ENCODE measurements around the gene EFNB2.

EFNB2 gene

DNA sequence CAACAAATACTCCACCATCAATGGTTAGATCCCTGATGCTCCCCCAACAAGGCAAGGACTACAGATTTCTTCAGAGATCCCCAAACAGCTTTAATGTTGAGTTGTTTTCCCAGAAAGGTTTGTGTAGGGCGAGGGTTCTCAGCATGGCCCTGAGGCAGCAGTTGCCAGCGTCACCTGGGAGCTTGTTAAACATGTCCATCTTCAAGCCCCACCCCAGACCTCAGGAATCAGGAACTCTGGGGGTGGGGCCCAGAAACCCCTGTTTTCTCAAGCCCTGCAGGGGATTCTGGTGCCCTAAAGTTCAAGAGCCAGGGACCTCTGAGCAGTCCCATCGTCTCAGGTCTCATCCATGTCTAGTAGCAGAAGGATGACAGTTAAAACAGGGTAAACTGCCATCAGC is 9.6 kb downstream of the EFNB2 start:
- DNase-seq (ENCODE audit: low read depth): no peak

DNA sequence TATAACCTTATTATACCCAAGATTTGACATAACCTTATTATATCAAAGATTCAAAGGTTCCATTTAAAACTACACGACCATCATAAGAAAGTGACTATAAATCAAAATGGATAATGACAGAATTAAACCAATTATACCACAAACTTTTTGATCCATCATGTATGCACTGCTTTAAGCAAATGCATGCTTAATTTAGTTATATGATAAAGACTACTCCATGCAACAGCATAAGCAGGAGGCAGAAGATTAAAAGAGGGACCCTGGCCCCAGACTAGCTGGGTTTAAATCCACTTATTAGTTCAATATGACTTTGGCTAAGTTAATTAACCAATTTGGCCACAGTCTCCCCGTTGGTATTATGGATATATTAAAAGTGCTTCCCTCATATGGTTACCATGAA is 11.4 kb downstream of the EFNB2 start:
- no peak for DNase-seq (ENCODE audit: low read depth)

DNA sequence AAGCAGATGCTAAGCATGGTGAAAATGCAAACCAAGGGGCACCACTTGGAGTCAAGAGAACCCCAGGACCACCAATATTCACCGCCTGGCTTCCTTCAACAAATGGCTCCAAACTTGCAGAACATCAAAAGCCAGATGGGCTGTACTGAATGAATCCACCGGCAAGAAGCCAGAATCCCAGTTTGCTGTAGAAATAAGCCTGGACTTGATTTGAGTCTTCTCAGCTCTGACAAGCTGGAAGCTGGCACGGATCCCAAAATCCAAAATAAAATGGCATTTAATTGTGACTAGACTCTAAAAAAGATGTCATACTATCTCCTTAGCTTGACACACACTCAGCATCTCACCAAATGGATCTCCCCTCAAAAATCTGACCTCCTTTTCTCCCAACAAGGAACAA is 11.9 kb downstream of the EFNB2 start:
- DNase-seq (ENCODE audit: low read depth): peak; percentile 33

DNA sequence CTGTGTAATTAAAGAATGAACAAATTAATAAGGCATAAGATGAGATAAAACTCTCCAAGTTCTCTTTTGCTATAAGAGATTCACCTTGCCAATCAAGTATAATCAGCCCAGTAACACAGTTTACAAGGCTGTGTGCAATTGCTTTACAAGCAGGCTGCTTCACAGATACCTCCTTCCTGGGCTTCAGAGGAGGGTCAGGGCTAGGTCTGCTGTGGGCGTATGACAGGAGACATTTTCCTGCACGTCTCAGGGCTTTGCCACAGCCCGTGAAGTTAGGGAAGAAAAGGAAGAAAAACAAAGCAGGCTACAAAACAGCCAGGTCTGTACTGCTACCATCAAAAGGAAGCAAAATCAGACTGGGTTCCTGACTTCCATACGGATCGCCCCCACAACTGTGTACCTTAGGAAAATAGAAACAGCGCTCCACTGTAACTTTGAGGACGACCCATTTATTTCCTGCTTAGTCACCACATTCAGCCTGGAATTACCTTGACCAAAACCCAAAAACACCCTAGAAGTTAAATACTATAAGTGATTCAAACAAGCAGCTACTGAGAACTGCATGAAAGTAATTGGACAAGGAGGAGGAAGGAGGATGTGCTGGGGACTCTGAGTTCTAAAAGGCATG is 12.4 kb downstream of the EFNB2 start:
- no peak for DNase-seq (ENCODE audit: low read depth)

DNA sequence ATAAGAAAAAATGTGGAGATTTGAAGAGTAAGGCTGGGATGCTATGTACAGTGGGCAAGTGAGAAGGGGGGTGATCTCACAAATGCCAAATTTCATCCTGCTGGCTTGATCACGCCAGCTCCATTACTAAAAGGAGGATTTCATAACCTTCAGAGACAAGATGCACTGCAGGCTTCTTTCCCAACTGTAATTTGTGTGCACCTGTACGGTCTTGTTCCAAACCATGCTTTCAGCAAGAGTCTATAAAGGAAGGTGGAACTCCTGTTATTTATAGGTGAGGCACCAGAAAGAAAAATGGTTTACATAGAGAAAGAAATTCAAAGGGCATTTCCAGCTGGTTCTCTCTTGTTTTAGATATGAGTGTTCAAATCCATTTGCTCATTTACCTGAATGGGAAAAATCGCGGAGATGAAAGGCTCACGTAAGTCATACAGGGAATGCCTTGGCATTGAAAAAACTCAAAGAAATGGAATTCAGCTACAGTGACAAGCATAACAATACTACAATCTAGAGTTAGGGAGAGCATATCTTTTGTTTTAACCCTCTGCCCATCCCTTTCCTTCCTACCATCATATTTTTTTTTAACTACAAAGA is 13.3 kb downstream of the EFNB2 start:
- DNase-seq (ENCODE audit: low read depth): no peak

DNA sequence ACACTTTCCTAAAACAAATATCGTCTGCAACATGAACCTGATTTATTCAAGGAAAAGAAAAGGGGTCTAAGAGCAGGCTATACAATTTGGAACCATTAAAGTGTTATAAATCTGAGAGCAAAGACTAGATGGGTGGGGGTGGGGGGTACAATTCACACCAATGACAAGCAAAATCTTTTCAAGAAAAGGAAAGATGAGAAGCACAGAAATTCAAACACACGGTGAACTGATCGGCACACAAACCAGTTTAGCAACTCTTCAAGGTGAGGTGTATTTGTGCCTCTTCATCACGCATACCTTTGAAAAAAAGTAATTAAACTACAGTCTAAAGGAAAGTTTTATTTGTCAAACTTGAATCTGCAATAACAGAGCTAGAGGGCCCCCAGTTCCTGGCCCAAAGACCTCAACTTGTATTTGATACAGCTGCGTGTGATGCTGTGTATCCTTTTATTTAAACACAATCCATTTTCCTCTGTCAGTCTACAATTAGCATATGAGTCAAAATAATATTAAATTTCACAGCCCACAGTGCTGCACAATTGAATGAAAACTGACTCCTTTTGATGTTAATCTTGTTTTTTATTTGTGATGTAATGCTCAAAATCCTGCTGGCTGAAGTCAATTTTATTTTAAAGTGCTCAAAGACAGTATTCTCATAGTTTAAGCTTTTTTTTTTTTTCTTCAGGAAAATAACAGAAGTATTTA is 14.2 kb downstream of the EFNB2 start:
- DNase-seq (ENCODE audit: low read depth): no peak

DNA sequence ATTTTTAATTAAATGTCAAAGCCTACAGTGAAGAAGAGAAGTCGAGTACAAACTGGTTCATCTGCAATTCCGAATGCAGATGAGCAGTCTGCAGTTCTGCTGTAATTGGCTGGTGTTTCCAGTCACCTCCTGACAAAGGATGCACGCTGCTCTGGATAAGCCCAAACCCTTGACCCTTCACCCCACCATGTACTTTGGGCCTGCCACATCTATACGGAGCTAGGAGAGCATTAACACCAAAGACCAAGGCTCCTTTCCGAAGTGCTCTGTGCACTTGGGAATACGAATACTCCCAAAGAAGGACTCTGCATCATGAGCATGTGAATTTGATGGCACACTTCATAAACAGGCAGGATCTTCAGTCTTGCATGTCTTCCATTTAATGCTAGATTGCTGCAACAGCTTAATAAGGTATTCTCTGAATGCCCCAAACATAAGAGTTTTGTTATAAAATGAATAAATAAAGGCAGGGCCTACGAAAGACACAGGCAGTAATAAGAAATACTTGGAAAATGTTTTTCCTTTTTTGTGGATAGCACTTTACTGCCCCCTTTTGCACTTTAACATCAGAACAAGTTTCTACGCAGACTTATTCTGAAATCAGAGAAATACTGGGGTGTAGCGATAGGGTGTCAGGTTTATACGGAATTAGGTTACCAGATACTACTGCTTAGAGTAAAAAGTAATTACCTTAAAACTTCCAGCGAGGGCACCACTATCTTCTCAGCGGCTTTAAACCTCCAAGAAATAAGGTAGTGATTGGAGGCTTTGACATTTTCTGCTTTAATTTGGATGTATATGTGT is 15.0 kb downstream of the EFNB2 start:
- peak; percentile 49 for DNase-seq (ENCODE audit: low read depth)

DNA sequence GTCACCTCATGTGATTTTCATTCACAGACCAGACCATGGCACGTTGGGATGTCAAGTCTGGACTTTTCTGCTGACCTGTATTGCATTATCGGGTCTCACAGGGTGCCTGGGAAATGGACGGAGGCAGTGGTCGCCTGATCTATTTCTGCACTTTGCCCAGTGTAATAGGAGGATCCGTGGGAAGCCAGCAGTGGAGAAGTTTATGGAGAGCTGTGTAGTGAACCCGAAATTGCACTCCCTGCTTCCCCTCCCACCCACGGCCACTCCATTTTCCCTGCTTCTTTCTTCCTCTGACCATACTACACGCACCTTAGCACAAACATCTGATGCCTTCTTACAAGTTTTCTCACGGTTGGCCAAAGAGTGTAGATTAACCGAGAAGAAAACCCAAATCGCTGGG is 16.9 kb downstream of the EFNB2 start:
- no peak for DNase-seq (ENCODE audit: low read depth)

DNA sequence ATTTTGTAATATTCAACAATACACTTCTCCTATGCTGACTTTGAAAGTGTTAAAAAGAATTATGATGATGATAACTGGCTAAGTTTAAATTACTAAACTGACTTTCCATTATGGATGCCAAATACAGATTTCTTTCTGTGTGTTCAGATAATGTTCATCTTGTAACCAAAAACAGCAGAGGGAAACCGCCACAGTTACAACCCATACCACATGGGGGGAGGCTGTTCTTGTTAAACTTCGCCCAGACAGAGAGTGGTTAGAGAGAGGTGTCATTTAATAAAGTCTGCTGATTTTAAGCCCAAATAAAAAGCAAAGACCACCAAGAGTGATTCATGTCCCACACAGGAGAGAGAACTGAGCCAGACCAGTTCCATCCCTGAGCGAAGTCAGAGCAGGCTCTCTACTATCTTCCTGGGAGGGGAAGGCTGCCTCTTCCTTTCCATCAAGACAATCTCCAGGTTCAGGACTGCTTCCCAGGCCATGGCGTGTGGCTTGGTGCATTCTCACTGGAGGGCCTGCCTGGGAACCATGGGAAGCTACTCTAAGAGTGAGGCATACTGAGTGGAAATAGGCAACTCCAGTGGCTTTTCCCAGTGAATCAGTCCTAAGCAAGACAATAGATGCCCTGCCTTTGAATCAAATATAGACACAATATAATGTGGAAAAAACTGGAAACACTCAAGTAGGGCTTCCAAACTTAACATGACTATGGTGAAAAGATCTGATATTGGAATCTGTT is 18.2 kb downstream of the EFNB2 start:
- DNase-seq (ENCODE audit: low read depth): no peak

DNA sequence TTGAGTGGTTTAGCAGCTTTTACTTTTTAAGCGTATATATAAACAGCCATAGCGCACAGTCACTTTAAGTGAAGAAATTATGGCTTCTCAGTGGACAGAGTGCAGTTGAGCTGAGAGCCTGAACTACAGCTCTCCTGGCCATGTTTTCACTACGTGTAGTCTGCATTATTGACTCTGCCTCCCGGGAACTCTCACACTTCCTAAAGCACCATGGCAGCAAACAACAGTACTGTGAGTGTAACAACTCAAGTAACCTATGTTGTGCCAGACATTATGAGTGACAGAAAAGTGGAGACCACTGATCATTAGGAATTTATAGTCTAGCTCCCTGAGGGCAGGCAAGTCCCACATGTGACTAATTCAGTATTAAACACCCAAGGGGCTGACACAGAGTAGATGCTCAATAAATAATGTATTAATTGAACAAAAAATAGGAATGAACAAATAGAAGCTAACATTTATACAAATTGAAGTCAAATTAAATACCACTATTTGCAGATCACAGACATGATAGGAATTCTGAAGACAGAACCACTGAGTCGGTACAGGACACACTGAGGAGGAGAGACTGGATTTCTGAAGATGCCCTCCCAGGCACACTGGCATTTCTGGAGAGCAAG is 19.7 kb downstream of the EFNB2 start:
- DNase-seq (ENCODE audit: low read depth): no peak

DNA sequence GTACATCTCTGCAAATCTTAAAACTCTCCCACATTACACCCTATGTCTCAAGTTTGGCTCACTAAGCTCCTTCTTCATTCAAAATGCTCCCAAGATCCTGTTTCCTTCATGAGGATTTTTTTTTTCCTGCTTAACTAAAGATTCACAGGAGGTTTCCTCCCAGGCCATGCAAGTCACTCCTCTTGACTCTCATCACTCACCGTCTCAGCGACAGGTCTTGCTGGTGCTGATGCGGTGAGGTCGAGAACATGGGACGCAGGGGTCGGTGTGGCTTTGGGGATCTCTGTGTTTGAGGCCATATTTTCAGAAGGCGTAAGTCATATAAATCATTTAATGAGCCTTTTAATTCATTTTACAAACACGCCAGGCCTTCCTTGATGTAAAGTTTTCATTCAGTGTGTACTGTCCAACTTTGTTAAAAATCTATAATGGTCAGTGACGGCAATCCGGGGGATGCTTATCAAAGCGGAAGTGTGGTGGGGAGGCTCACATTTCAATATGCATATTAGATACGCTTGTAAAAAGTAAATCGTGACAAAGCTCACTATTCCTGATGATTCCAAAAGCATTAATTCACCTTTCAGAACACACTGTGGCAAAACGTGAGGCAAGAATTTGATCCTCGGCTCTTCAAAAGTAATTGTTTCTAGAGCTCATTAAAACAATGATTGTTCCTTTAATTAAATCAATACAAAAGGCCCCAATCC is 20.4 kb downstream of the EFNB2 start:
- no peak for DNase-seq (ENCODE audit: low read depth)

DNA sequence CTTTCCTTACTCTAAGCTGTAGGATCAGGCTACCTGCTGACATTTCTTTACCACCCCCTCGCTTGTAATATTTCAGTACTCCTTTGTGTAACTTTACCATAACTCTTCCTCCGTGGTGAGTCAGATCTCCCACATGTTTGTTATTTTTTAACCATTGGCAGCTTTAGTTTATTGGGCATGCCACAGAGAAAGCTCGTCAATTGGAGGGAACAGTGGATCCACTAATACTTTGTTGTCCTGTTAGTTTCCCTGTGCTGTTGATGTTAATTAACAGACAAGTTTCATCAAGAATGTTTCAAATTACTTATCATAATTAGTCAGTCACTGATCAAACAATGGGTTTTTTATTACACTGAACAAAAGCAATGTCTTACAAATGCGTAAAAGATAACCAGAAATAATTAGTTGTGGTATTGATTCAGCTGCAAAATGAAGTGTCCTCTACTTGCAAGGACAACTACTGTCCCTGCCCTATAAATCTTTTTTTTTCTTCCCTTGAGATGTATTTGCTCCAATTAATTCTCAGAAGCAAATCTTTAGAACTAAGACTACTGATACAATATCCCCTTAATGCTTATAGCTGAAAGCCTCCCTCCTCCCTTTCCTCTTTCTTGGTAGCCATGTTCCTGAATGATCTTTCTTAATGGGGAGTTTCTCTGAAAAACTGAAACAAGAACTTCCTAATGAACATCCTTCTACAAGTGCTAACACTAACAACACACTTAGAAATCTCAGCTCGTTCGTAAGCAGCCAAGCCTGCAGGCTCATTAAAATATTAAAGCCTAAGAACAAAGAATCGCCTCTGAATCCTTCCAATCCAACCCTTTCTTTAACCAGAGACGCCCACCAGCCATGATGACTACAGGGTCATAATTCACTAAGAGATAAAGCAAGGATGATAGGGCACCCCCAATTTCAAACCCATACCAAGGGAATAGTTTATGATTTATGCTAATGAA is 22.2 kb downstream of the EFNB2 start:
- peak; percentile 44 for DNase-seq (ENCODE audit: low read depth)

DNA sequence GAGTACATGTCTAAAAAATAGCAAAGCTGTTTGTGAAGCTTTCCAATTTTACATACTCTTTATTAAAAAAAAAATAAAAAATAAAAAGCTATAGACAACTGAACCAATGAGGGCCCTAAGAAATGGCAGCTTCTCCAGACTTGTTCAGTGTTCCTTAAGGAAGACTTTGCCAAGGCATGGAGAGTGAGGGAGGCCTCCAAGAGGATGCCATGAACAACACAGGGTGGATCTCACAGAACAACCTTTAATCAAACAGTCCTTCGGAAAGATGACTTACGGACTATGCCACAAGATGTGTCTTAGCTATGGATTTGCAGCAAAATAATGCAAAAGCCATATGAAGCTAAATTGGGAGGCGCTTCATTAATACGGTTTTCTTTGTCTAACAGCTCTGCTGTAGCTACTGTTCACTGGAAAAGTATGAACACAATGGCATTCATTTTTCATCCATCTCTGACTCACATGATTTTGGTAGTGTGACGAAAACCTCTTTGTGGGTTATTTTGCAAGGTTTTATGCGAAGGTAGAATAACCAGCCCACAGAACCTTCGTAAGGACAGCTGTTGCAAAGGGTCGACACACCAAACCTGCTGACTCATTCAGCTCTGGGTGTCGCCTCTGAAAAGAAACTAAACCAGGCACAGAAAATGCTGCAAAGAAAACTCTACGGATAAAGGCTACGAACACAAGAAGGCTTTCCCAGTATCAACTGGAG is 27.7 kb downstream of the EFNB2 start:
- DNase-seq (ENCODE audit: low read depth): peak; percentile 81

DNA sequence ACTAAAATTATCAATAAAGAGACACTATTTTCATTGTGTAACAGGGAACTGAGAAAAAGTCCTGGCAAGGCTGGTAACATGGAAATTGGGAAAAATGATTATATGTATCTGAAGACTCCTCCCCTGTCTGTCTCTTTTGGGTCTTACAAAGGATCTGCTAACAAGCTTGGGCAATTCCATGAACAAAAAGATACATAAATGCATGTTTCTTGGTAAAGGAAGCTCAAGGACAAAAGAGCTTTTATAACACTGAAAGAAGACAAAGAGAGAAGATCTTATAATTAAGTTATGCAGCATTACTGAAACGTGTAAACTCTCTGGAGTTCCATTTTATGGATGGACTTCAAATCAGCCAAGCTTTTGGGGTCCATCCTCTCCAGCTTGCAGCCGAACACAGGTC is 29.2 kb downstream of the EFNB2 start:
- no peak for DNase-seq (ENCODE audit: low read depth)

DNA sequence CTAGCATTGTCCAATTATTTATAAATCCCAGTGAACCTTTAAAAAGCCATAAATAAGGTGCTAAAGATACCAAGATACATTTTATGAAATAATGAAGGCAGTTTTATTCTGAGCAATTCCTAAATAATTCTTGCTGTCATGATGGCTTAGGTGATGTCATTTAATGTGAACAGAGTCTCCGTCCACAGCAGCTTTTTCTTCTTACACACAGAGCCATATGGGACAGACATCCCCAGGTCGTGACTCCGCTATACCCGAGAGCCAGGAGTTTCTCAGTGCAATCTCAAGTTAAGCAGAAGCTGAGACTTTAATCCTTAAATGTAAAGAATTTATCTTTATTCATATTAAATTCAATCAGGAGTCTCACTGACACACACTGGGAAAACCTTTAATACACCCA is 29.7 kb downstream of the EFNB2 start:
- DNase-seq (ENCODE audit: low read depth): no peak

DNA sequence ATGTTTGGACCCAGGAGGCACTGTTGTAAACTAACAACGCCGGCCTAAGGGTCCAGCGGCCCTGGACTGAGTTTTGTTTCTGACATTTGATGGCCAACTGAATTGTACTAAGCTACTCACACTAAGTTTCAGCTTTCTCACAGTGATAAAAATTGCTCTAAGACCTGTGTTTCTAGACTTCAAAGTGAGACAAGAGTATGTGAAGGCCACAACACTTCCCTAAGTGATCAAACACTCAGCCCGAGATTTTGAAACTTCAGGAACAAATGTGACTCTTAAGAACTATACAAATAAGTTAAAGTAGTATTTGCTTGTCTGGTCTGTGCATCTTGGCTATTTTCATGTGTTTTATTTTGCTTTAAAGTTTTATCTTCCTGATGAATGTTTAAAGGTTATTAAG is 30.2 kb downstream of the EFNB2 start:
- no peak for DNase-seq (ENCODE audit: low read depth)

DNA sequence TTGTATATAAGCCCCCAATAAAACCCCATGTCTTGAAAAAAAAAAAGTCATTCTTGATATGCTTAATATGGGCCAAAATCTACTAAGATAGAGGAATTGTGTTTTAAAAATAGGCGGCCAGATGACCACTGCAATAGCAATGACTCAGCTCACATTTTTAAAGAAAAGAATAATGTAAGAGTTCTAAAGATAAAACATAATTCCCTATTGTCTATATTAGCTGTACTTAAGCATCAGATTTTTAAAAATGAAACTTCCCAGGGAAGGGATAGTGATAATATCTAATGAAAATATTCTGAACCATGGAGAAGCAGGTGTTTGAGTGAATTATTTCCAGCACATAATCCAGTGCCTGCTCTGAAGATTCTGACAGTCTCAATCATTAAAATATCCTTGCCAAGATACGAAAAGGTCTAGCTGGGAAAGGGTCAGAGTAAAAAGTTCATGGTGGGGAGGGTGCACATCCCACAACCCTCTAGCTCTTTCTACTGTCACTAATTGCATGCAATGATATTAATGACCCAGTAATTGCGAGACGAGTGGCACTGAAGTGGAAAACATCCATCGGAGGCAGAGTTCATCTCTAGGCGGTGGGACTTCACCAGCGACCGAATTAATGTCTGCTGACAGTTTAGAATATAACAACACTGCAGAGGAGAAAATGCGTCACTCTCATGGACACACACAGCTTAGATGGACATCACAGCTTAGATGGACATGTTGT is 31.6 kb downstream of the EFNB2 start:
- peak; percentile 22 for DNase-seq (ENCODE audit: low read depth)

DNA sequence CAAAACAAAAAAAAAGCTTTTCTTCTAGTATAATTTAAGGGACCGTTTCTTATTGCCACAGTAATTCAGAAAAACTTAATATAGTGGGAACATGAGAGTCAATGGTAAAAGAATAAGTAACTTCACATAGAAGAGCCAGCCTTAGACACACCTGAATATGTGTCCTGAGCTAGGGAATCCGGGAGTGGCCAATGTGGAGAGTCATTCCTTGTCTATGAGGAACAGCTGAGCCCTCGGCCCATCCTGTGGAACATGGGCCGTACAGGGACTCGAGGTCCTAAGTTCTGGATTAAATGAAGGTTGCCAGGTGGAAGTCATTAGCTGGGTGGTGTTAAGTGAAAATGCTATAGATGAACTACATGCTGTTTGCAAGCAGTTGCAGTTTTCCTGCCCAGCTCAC is 32.2 kb downstream of the EFNB2 start:
- DNase-seq (ENCODE audit: low read depth): no peak

DNA sequence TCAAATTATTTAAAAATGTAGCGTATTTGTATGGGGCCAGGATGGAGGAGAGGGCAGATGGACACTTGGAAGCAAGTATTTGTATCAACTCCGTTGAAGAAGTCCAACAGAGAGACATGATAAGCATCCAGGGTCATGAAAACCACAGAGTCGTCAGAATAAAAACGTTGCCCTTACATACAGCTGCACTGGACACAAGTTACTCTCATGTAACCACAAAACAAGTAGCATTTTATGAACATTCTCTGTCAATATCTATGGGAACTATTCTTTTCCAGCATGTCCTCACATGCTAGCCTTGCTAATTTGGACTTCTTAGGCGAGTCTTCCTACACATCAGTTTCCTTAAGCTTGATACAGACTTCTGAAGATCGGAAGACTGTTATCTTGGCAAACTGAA is 35.0 kb downstream of the EFNB2 start:
- DNase-seq (ENCODE audit: low read depth): no peak
